Peyer's patch (tissue), 4 donors: ENCODE data around the gene PBX4. TPM values are rescaled to one million over a fixed set of nuclear protein-coding genes. Genes with fewer than 3 reads are reported as not detected.
"Not testable (repeated sequence)": the region's sequence is repeated elsewhere in the genome, so short reads cannot be mapped to it uniquely, and the experiment has no call there.

Source experiments
- DNase-seq, 3 donors: peaks; one replicate each; pipeline ENCODE4 v3.0.0-alpha.2; 2017 to 2019
- H3K27ac ChIP-seq, 4 donors: fragments of 200-600 bp; sonication (generic); one replicate each; pipeline ENCODE4 v1.5.1; 2016 to 2019
- H3K27me3 ChIP-seq, 2 donors: fragments of 200-600 bp; sonication (generic); one replicate each; pipeline ENCODE4 v1.5.1; 2019
- H3K36me3 ChIP-seq, 3 donors: fragments of 200-600 bp; sonication (generic); one replicate each; pipeline ENCODE4 v1.5.1; 2016 to 2019
- H3K4me1 ChIP-seq, 4 donors: fragments of 200-600 bp; sonication (generic); one replicate each; pipeline ENCODE4 v1.5.1; 2016 to 2019
- H3K4me3 ChIP-seq, 4 donors: fragments of 200-600 bp; sonication (generic); 1 replicate in 3 of 4; 2 replicates in 1 of 4; pipeline ENCODE4 v1.5.1; 2016 to 2019; ENCODE audit warnings: mild to moderate bottlenecking in 1 of 4
- H3K9me3 ChIP-seq, 4 donors: fragments of 200-600 bp; sonication (generic); one replicate each; pipeline ENCODE4 v1.5.1; 2016 to 2019; ENCODE audit warnings: mild to moderate bottlenecking in 1 of 4
- CTCF ChIP-seq, 6 experiments: fragments of 450-650 bp in 4 of 6; fragments of 200-600 bp in 2 of 6; sonication (generic) in 1 of 6; IDR thresholded peaks; one replicate each; pipeline ENCODE4 v1.5.1; 2017 to 2019; ENCODE audit warnings: antibody characterized with exemption in 6 of 6, mild to moderate bottlenecking in 3 of 6, moderate library complexity in 1 of 6
- POLR2A ChIP-seq, 2 donors: fragments of 450-650 bp; IDR thresholded peaks; one replicate each; pipeline ENCODE4 v1.5.1; 2017; ENCODE audit warnings: antibody characterized with exemption in 2 of 2, mild to moderate bottlenecking in 2 of 2, moderate library complexity in 2 of 2
- total RNA-seq, 4 donors: library from RNA; depleted of rRNA; stranded (reverse); fragments of >200 nt; gene quantifications; one replicate each; pipeline ENCODE4 v1.1.0, GENCODE V29; 2016

PBX4 gene
- total RNA-seq = 10 to 100 TPM in 3 of 4 donors, 1 to 10 TPM in 1; 6.8 to 23.1 (median 14.1) TPM

GRCh38 chr19:19618219-19619051, at the start of gene PBX4:
TSS of gene PBX4 (minus strand) at chr19:19618687. CDS start at chr19:19618629, 58 bp downstream.
- Histone ChIP-seq H3K36me3 (no peaks in the 10 kb centered on the region), H3K27ac (peak within 1 kb of the TSS; percentile 53 to 80 (median 71)), H3K9me3 (no peaks in the 10 kb centered on the region), H3K4me3 (peak within 1 kb of the TSS; percentile 48 to 74 (median 58)), H3K4me1 (peaks cover 0 to 12% (median 3%) of the 10 kb centered on the region in 4 donors), H3K27me3 (no peaks in the 10 kb centered on the region)
- peak; percentile 96 to 99 (median 98) for DNase-seq
- TF ChIP-seq POLR2A (IDR thresholded peaks at IDR 0.05) (peak; percentile 28 to 57), CTCF (IDR thresholded peaks at IDR 0.05) (no peak)

GRCh38 chr19:19665420-19665948, 47.0 kb upstream of the PBX4 start:
- Histone ChIP-seq H3K4me1 (peaks cover 0 to 27% (median 12%) of the 10 kb centered on the region in 4 donors), H3K27ac (peak overlapping the region in 1 of 4 donors; percentile 98), H3K4me3 (peak overlapping the region in 1 of 4 donors; percentile 94)
- not testable (repeated sequence) for H3K27me3 ChIP-seq, H3K9me3 ChIP-seq, H3K36me3 ChIP-seq
- peak in 1 of 3 donors; percentile 42 for DNase-seq

- peak in 3 of 6 experiments; percentile 44 to 53 (median 46) for TF ChIP-seq CTCF (IDR thresholded peaks at IDR 0.05)
- TF ChIP-seq POLR2A (IDR thresholded peaks at IDR 0.05) = peak; percentile 55 to 80
- H3K9me3 ChIP-seq = no peaks in the 10 kb centered on the region
- peak within 1 kb of the TSS; percentile 94 to 96 (median 96) for H3K27ac ChIP-seq
- peak; percentile 95 to 98 (median 96) for DNase-seq
- H3K27me3 ChIP-seq = no peaks in the 10 kb centered on the region
- peaks cover 0 to 20% (median 0%) of the 10 kb centered on the region in 3 donors for H3K36me3 ChIP-seq
- H3K4me1 ChIP-seq = peaks cover 0 to 22% (median 12%) of the 10 kb centered on the region in 4 donors
- peak within 1 kb of the TSS; percentile 76 to 93 (median 86) for H3K4me3 ChIP-seq
These were observed 45.0 kb upstream of the PBX4 start, which contains the start of gene ATP13A1 for GRCh38 chr19:19663256-19664120. TSS of gene ATP13A1 (minus strand) at chr19:19663676. CDS start at chr19:19663666, 10 bp downstream.

- no peak for DNase-seq
- no peaks in the 10 kb centered on the region for H3K27me3 ChIP-seq
- H3K27ac ChIP-seq = peak overlapping the region; percentile 94 to 96 (median 96)
- TF ChIP-seq POLR2A (IDR thresholded peaks at IDR 0.05) (no peak), CTCF (IDR thresholded peaks at IDR 0.05) (no peak)
- H3K4me3 ChIP-seq = peak overlapping the region; percentile 76 to 93 (median 86)
- no peaks in the 10 kb centered on the region for H3K9me3 ChIP-seq
- peaks cover 0 to 26% (median 0%) of the 10 kb centered on the region in 3 donors for H3K36me3 ChIP-seq
- H3K4me1 ChIP-seq = peaks cover 0 to 22% (median 12%) of the 10 kb centered on the region in 4 donors
These were observed 44.4 kb upstream of the PBX4 start for GRCh38 chr19:19662871-19663255.

GRCh38 chr19:19662344-19662743, 43.9 kb upstream of the PBX4 start:
- peaks cover 0 to 22% (median 9%) of the 10 kb centered on the region in 4 donors for H3K4me1 ChIP-seq
- H3K9me3 ChIP-seq = no peaks in the 10 kb centered on the region
- no peaks in the 10 kb centered on the region for H3K27me3 ChIP-seq
- TF ChIP-seq POLR2A (IDR thresholded peaks at IDR 0.05) = no peak
- TF ChIP-seq CTCF (IDR thresholded peaks at IDR 0.05) = no peak
- H3K4me3 ChIP-seq = peak overlapping the region; percentile 13 to 89 (median 80)
- DNase-seq = peak in 1 of 3 donors; percentile 43
- peaks cover 0 to 32% (median 0%) of the 10 kb centered on the region in 3 donors for H3K36me3 ChIP-seq
- peak overlapping the region in 3 of 4 donors; percentile 95 to 96 (median 96) for H3K27ac ChIP-seq
